Stimulated activated CD4-positive, alpha-beta T cell treated with anti-CD3 and anti-CD28 coated beads, TNF-alpha, amount 100 ng/mL, for 4 hours (primary cell): ENCODE results near the gene OR2H2.

Experiments used
- DNase-seq, 3 experiments: peaks; one replicate each; pipeline ENCODE4 v3.0.0-alpha.2; 2020; ENCODE audit warnings: low read depth in 3 of 3

The OR2H2 gene

GRCh38 chr6:29591677-29592076 lies 6.8 kb downstream of the OR2H2 start:
- DNase-seq = no peak

GRCh38 chr6:29593199-29593855 lies 8.4 kb downstream of the OR2H2 start:
- no peak for DNase-seq

- no peak for DNase-seq
These were observed 11.5 kb downstream of the OR2H2 start for GRCh38 chr6:29596381-29596900.

DNA sequence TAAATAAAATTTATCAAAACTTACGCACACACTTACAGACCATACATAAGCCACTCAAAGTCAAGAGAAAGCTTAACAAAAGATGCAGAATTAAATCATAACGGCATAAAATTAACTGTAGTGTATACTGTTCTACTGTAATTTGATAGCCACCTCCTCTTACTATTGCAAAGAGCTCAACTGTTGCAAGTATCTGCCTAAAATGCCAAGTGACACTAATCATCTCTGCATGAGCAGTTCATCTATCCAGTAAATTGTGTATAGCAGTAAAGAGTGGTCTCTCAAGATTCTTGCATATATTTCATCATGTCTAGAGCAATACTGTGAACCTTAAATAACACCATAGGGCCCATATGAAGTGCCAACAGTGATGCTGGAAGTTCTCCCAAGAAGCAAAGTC lies 12.3 kb downstream of the OR2H2 start:
- DNase-seq = no peak

DNA sequence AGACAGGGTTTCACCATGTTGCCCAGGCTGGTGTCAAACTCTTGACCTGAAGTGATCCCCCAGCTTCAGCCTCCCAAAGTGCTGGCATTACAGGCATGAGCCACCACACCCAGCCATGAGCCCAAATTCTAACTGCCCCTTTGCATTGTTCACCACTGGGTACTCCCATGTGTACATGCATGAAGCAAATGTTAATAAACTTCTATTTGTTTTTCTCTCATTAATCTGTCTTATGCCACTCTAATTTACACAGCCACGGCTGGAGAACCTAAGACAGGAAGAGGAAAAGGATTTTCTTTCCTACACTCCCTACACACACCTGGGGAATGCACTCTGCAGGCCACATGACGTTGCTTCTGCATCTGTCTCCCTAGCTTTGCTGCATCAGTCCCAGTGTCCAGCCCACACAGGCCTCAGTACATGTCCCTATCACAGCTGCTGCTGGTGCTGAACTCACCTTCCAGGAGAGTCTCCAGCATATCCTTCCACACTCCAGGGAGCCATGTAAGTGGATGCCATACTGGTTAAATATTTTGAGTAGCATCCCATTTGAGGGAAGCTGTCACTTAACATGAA lies 13.3 kb downstream of the OR2H2 start:
- no peak for DNase-seq

GRCh38 chr6:29602564-29603361 lies 17.8 kb downstream of the OR2H2 start:
- DNase-seq = no peak

GRCh38 chr6:29603456-29603855 lies 18.5 kb downstream of the OR2H2 start:
- DNase-seq = no peak

- DNase-seq = no peak
These were observed 19.0 kb downstream of the OR2H2 start for GRCh38 chr6:29603930-29604329.

DNA sequence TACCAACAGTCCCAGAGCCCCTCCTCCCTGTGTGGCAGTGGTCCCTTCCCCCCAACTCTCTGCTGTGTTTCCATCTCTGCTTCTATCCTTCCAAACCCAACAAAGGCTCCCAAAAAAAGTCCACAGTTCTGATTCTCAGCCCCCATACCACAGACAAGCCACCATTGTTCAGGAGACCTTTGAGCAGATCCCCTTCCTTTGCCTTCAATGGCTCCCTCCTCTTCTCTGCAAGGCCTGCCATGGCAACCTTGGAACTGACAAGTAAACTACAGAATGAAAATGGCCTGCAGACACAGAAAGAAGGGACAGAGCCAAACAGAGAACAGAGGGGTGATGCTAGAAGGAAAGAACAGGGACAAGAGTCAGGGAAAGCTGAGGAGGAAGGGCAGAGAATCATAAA lies 23.2 kb downstream of the OR2H2 start:
- no peak for DNase-seq

- DNase-seq = no peak
These were observed 25.6 kb downstream of the OR2H2 start for GRCh38 chr6:29610540-29610939.

DNA sequence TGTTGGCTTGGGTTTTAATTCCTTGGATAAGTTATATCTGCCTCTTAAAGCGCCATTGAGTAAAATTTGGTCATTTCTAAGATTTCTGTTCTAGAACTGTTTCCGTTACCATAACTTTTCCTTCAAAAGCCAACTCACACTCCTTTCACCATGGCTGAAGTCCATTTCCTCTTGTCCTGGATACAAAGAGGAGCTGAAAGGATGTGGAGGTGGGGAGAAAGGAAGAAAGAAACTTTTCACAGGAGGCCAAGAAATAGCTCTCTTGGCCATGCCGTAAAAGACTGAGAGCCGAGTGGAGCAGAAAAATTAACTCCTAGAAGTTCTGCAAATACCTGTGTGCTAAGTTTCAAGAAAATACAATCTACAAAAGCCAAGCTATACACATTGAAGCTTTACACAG lies 26.5 kb downstream of the OR2H2 start:
- no peak for DNase-seq

DNA sequence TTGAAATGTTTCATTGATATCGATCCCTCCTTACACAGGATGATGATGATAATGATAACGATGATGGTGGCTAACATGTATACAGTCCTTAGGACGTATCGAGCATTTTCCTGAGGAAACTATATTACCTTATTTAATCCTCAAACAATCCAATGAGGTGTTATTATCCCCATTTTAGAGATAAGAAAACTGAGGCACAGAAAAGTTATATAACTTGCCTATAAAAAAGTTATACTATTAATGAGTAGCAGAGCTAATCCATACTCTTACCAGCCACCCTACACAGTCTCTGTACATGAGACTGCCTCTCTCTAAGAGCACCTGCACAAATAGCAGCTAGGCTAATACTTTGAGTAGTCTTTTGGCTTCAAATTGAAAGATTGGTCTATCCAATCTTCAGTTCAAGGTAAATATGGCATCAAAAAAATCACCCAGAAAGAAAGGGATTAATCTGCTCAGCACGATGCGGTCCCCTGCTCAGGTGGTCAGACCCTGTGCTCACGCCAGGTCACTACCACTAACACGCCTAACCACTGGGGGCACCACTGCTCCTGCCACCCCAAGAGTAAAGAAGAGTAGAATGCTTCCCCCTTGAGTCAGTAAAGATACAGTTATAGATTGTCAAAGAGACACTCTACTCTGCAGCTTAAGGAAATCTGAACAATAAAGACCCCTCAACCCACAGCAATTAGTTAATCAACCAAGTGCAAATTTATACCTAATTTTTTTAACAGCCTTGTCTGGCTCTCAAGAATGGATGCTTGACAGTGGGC lies 33.0 kb downstream of the OR2H2 start:
- DNase-seq = no peak

- DNase-seq = no peak
These were observed 34.7 kb downstream of the OR2H2 start for GRCh38 chr6:29619578-29620160.

DNA sequence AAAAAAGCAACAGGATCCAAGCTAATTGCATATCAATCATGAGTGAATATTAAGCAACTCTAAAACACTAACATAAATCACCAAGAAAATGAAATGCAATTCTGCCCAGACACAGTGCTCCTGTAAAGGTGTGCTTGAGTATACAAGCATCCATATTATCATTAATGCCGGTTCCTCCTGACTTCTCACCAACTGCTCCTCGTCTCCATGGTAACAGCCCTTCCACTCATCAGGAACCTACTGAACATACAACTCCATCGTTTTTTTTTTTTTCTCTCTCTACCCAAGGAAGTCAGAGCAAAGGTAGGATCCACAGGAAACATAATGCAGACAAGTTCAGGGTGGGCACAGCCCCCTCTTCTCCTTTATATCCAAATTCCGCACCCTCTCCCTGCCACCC lies 35.7 kb downstream of the OR2H2 start:
- DNase-seq = no peak

DNA sequence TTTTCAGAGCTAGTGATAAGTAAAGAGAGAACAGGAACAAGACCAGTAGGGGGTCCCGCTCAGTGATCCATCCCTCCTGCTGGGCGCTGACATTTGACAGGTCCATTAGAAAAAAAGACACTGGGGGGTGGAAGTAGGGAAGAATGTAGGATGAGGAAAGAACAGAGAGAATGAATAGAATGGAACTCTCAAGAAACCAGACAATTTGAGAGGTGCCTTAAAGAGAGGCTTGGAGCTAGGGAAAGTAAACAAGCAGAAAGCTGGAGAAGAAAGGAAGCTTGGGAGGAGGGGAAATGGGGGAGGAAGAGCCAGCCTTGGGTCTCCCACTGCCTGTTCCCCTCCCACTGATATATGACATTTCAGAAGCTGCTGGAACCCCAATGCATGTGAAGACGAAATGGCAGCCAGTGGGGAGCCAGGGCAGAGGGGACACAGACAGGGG lies 39.6 kb downstream of the OR2H2 start:
- no peak for DNase-seq

GRCh38 chr6:29625337-29625930 lies 40.5 kb downstream of the OR2H2 start:
- DNase-seq = no peak

- DNase-seq = no peak
These were observed 42.2 kb downstream of the OR2H2 start for GRCh38 chr6:29626948-29627754.

DNA sequence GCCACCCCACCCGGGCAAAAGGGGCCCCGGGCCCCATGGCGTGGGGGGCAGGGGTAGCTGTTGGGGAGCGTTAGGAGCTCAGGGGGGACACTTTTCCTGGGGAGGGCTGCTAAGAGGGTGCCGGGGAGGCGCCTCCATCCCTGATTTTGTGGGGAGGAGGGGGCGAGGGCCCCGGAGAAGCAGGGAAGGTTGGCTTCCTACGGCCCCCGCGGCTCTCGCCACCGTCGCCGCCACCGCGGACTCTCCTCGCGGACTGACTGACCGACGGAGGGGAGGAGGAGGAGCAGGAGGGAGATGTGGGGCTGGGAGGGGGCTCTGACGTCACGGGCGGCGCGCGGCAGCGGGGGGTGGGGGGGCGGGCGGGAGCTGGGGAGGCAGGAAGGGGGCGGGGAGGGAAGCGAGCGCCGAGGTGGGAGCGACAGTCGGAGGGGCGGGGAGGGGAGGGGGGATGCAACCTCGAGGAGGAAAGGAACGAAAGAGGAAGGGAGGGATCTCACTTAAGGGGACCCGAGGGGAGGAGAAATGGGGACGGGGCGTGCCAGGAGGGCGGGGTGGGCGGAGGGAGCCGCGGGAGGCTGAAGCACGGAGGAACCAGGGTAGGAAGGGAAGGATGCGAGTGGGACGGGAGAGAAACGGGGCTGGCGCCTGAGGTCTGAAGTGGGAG lies 43.0 kb downstream of the OR2H2 start:
- DNase-seq = peak; percentile 26 to 42 (median 27)

GRCh38 chr6:29628419-29629281 lies 43.7 kb downstream of the OR2H2 start:
- DNase-seq = peak; percentile 33 to 38 (median 37)
